H1 (cell line): ENCODE data around the gene PCDHA9. TPM values are rescaled to one million over a fixed set of nuclear protein-coding genes. Genes with fewer than 3 reads are reported as not detected.
A peak's percentile ranks its signal among the peaks of the same experiment; 100 is the strongest.

Experiments
- CTCF ChIA-PET: fragments of 300-600 bp; sonication (Branson Sonifier 250); formaldehyde crosslinking; loops from one replicate; lab custom pipeline; 2021; ENCODE audit not compliant: partially characterized antibody; lab: Charles Lee
- POLR2A ChIA-PET: fragments of 300-600 bp; sonication (Branson Sonifier 250); formaldehyde crosslinking; loops from one replicate; lab custom pipeline; 2021; ENCODE audit warnings: inconsistent platforms; ENCODE audit not compliant: partially characterized antibody; lab: Charles Lee
- DNase-seq, 2 experiments: peaks; one replicate each; pipeline versions ENCODE4 v3.0.0 to v3.0.0-alpha.2; 2010 to 2022; ENCODE audit warnings: low spot score in 2 of 2, low read depth in 1 of 2, mixed read lengths in 1 of 2
- FAIRE-seq: peaks from 2 replicates; lab custom pipeline; 2011; peaks lifted over from hg19 to GRCh38; lab: Jason Lieb, UNC
- H2AFZ ChIP-seq: 2 replicates; pipeline ENCODE4 v1.8.1; 2012; ENCODE audit warnings: low read length, inconsistent platforms
- H2AK5ac ChIP-seq: 2 replicates; pipeline ENCODE4 v1.6.1; 2013; ENCODE audit warnings: low read depth, low read length
- H2BK120ac ChIP-seq: replicated peaks from 2 replicates; pipeline ENCODE3; 2013; ENCODE audit warnings: low read depth, low read length, inconsistent platforms
- H2BK12ac ChIP-seq: 2 replicates; pipeline ENCODE4 v1.6.1; 2013; ENCODE audit warnings: low read depth, low read length
- H2BK15ac ChIP-seq: 2 replicates; pipeline ENCODE4 v1.6.1; 2013; ENCODE audit warnings: low read length
- H2BK20ac ChIP-seq: 2 replicates; pipeline ENCODE4 v1.6.1; 2013; ENCODE audit warnings: low read length
- H2BK5ac ChIP-seq: 2 replicates; pipeline ENCODE4 v1.6.1; 2013; ENCODE audit warnings: low read depth, low read length
- H3K14ac ChIP-seq: 2 replicates; pipeline ENCODE4 v1.6.1; 2013; ENCODE audit warnings: inconsistent platforms; ENCODE audit not compliant: insufficient read length
- H3K18ac ChIP-seq: 2 replicates; pipeline ENCODE4 v1.6.1; 2013; ENCODE audit warnings: low read length; ENCODE audit errors: extremely low read depth
- H3K23ac ChIP-seq: 2 replicates; pipeline ENCODE4 v1.6.1; 2013; ENCODE audit warnings: inconsistent platforms; ENCODE audit not compliant: insufficient read length
- H3K23me2 ChIP-seq: 2 replicates; pipeline ENCODE4 v1.6.1; 2013; ENCODE audit warnings: low read depth, low read length
- H3K27ac ChIP-seq: 2 replicates; pipeline ENCODE4 v1.6.1; 2011; ENCODE audit warnings: low read depth, low read length, inconsistent platforms
- H3K27me3 ChIP-seq, 4 experiments: replicated peaks in 1 of 4; 1 replicate in 1 of 4; 2 replicates in 3 of 4; pipeline versions ENCODE4 v1.6.1 to v1.8.1; 2011 to 2013; ENCODE audit warnings: low read length in 3 of 4, mild to moderate bottlenecking in 3 of 4, inconsistent platforms in 2 of 4, mixed read lengths in 2 of 4, moderate library complexity in 1 of 4; ENCODE audit not compliant: control insufficient read depth in 3 of 4, insufficient read depth in 3 of 4; ENCODE audit errors: extremely low read depth in 1 of 4
- H3K36me3 ChIP-seq, 4 experiments: 2 replicates each; pipeline versions ENCODE4 v1.6.1 to v1.8.1; 2011 to 2013; ENCODE audit warnings: mild to moderate bottlenecking in 4 of 4, low read length in 3 of 4, moderate library complexity in 2 of 4, control low read depth in 1 of 4, inconsistent platforms in 1 of 4; ENCODE audit not compliant: insufficient read depth in 4 of 4, control insufficient read depth in 2 of 4
- H3K4ac ChIP-seq: replicated peaks from 2 replicates; pipeline ENCODE3; 2013; ENCODE audit warnings: low read length, low read depth, mixed read lengths, inconsistent platforms; ENCODE audit not compliant: insufficient read length
- H3K4me1 ChIP-seq, 4 experiments: replicated peaks in 1 of 4; 1 replicate in 1 of 4; 2 replicates in 3 of 4; pipeline versions ENCODE4 v1.6.1 to v1.8.1; 2011 to 2013; ENCODE audit warnings: low read length in 3 of 4, inconsistent platforms in 2 of 4, mixed read lengths in 1 of 4; ENCODE audit not compliant: insufficient read depth in 4 of 4, control insufficient read depth in 3 of 4
- H3K4me2 ChIP-seq, 2 experiments: 2 replicates each; pipeline versions ENCODE4 v1.6.1 to v1.8.1; 2011 to 2013; ENCODE audit warnings: low read depth in 2 of 2, low read length in 2 of 2, control low read depth in 1 of 2, inconsistent platforms in 1 of 2, mild to moderate bottlenecking in 1 of 2; ENCODE audit not compliant: insufficient read depth in 1 of 2
- H3K4me3 ChIP-seq, 4 experiments: fragments of 200-600, 300-600 bp in 1 of 4; sonication (generic), shearing (Covaris generic), sonication (Bioruptor Twin) in 1 of 4; 2 replicates each; pipeline versions ENCODE4 v1.5.1 to v1.8.1; 2011 to 2016; ENCODE audit warnings: low read length in 4 of 4, low read depth in 3 of 4, control low read depth in 2 of 4, inconsistent platforms in 2 of 4, mild to moderate bottlenecking in 2 of 4, mixed read lengths in 1 of 4, moderate library complexity in 1 of 4; ENCODE audit not compliant: insufficient read depth in 2 of 4; ENCODE audit errors: extremely low read depth in 1 of 4
- H3K56ac ChIP-seq: replicated peaks from 2 replicates; pipeline ENCODE3; 2013; ENCODE audit warnings: low read depth, mild to moderate bottlenecking, mixed read lengths, low read length, inconsistent platforms; ENCODE audit not compliant: insufficient read length
- H3K79me1 ChIP-seq: 2 replicates; pipeline ENCODE4 v1.6.1; 2013; ENCODE audit warnings: low read depth, low read length, control low read depth
- H3K79me2 ChIP-seq, 2 experiments: 2 replicates each; pipeline versions ENCODE4 v1.6.1 to v1.8.1; 2012 to 2013; ENCODE audit warnings: low read length in 2 of 2, mild to moderate bottlenecking in 2 of 2, inconsistent platforms in 1 of 2; ENCODE audit not compliant: insufficient read depth in 2 of 2, control insufficient read depth in 1 of 2
- H3K9ac ChIP-seq, 4 experiments: replicated peaks in 1 of 4; 1 replicate in 1 of 4; 2 replicates in 3 of 4; pipeline versions ENCODE4 v1.6.1 to v1.8.1; 2011 to 2013; ENCODE audit warnings: low read depth in 3 of 4, low read length in 3 of 4, control low read depth in 2 of 4, mild to moderate bottlenecking in 2 of 4, moderate library complexity in 2 of 4, inconsistent platforms in 1 of 4; ENCODE audit errors: extremely low read depth in 1 of 4
- H3K9me3 ChIP-seq, 2 experiments: 2 replicates each; pipeline versions ENCODE4 v1.6.1 to v1.8.1; 2012 to 2013; ENCODE audit warnings: mild to moderate bottlenecking in 2 of 2, moderate library complexity in 2 of 2, control low read depth in 1 of 2, inconsistent platforms in 1 of 2, low read depth in 1 of 2, low read length in 1 of 2, mixed read lengths in 1 of 2; ENCODE audit not compliant: insufficient read depth in 2 of 2
- H4K20me1 ChIP-seq, 2 experiments: replicated peaks in 1 of 2; 2 replicates each; pipeline versions ENCODE3 to v1.8.1; 2011 to 2013; ENCODE audit warnings: inconsistent platforms in 2 of 2, low read length in 2 of 2, mild to moderate bottlenecking in 1 of 2; ENCODE audit not compliant: insufficient read depth in 2 of 2, control insufficient read depth in 1 of 2
- H4K5ac ChIP-seq: 2 replicates; pipeline ENCODE4 v1.6.1; 2013; ENCODE audit warnings: low read length, low read depth, mixed read lengths, inconsistent platforms; ENCODE audit not compliant: insufficient read length
- H4K8ac ChIP-seq: 2 replicates; pipeline ENCODE4 v1.8.0; 2013; ENCODE audit warnings: mild to moderate bottlenecking, moderate library complexity, low read length, inconsistent platforms; ENCODE audit not compliant: insufficient read depth; ENCODE audit errors: extremely low read depth
- H4K91ac ChIP-seq: replicated peaks from 2 replicates; pipeline ENCODE3; 2013; ENCODE audit warnings: low read length, mixed read lengths, inconsistent platforms; ENCODE audit not compliant: insufficient read length
- PHF8 ChIP-seq: fragments of 200-600 bp; sonication (generic); conservative IDR thresholded peaks from 2 replicates; pipeline ENCODE4 v1.7.1; 2012; ENCODE audit warnings: low read depth, mild to moderate bottlenecking, inconsistent platforms, low read length, moderate library complexity
- POLR2AphosphoS5 ChIP-seq: IDR thresholded peaks from 2 replicates; pipeline ENCODE4 v1.6.1; 2011; ENCODE audit warnings: low read depth, low read length
- RAD21 ChIP-seq, 2 experiments: IDR thresholded peaks in 1 of 2; conservative IDR thresholded peaks in 1 of 2; 2 replicates each; pipeline ENCODE4 v1.6.1; 2011; ENCODE audit warnings: low read depth in 2 of 2, low read length in 2 of 2, improper control_type of control experiment in 1 of 2, inconsistent platforms in 1 of 2, mild to moderate bottlenecking in 1 of 2, moderate library complexity in 1 of 2
- RFX5 ChIP-seq: IDR thresholded peaks from 2 replicates; pipeline ENCODE4 v1.6.1; 2011; ENCODE audit warnings: low read depth, low read length, improper control_type of control experiment, borderline replicate concordance
- SP2 ChIP-seq: IDR thresholded peaks from 2 replicates; pipeline ENCODE4 v1.6.1; 2012; ENCODE audit warnings: mild to moderate bottlenecking, low read length, inconsistent platforms
- YY1 ChIP-seq: IDR thresholded peaks from 2 replicates; pipeline ENCODE4 v1.6.1; 2011; ENCODE audit warnings: low read depth, mild to moderate bottlenecking, low read length
- WGBS, 2 experiments: shearing (Covaris generic) in 1 of 2; methylation state at CpG; one replicate each; pipeline versions ENCODE4 v1.1.6 to v1.1.7; 2013 to 2015; ENCODE audit warnings: low lambda C conversion rate in 2 of 2, mixed read lengths in 2 of 2, inconsistent platforms in 1 of 2, low coverage in 1 of 2, missing lambda C conversion rate in 1 of 2; ENCODE audit not compliant: insufficient replicate concordance in 2 of 2, insufficient coverage in 1 of 2, insufficient read length in 1 of 2; ENCODE audit errors: extremely low coverage in 1 of 2, missing lambda C conversion rate in 1 of 2; 5-methylcytosine and 5-hydroxymethylcytosine counted together
- polyA plus RNA-seq, 7 experiments: library from polyadenylated mRNA; depleted of rRNA in 3 of 7; stranded (reverse) in 5 of 7; unstranded in 2 of 7; fragments of >200 nt in 5 of 7; fragments of 200-250 nt in 2 of 7; gene quantifications; 1 replicate in 5 of 7; 2 replicates in 1 of 7; 4 replicates in 1 of 7; pipeline versions ENCODE4 v1.2.1 to v1.2.3, GENCODE V29; 2011 to 2013; ENCODE audit warnings: missing spikeins in 2 of 7, mixed read lengths in 2 of 7
- total RNA-seq: library from RNA; stranded (reverse); fragmentation: NEBNext Ultra II Directional; extraction: Animal tissue kit (Norgen Biotek cat#: 25700); gene quantifications from 2 replicates; pipeline ENCODE4 v1.2.1, GENCODE V29; 2021
- TF ChIP-seq, protein P1 (sequence below), 3 experiments: IDR thresholded peaks; 1 replicate in 2 of 3; 2 replicates in 1 of 3; pipeline versions ENCODE4 v1.5.1 to v1.6.1; 2011; ENCODE audit warnings: low read length in 3 of 3, mild to moderate bottlenecking in 3 of 3, inconsistent platforms in 2 of 3, low read depth in 1 of 3, moderate library complexity in 1 of 3; ENCODE audit not compliant: insufficient read depth in 1 of 3; ENCODE audit errors: control extremely low read depth in 1 of 3

Gene PCDHA9
- total and polyA plus RNA-seq, 2 of the 8 experiments (the other 6 are each of a cell fraction or from before 2014, with no cell fraction given) = 0.12 to 0.28 TPM

DNA sequence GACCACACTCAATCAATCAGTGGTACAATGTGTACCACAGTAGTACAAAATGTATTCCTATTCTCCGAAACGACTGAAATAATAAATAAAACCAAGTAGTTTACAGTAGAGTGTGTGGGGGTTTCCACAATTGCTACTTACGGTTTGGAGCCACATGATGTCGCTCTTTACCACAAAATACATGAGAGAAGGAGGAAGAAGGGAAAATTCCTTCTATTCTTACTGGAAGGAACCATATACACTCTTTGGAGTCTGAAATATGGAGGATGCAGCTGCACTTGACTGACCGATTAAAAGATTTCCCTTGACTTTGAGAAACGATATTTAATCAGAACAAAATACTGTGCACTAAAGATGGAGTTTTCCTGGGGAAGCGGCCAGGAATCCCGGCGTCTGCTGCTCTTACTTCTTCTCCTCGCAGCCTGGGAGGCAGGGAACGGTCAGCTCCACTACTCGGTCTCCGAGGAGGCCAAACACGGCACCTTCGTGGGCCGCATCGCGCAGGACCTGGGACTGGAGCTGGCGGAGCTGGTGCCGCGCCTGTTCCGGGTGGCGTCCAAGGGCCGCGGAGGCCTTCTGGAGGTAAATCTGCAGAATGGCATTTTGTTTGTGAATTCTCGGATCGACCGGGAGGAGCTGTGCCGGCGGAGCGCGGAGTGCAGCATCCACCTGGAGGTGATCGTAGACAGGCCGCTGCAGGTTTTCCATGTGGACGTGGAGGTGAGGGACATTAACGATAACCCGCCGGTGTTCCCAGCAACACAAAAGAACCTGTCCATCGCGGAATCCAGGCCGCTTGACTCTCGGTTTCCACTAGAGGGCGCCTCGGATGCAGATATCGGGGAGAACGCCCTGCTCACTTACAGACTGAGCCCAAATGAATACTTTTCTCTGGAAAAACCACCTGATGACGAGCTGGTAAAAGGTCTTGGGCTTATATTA is 41.1 kb upstream of the PCDHA9 start, which contains the start of gene PCDHA4:
Gene PCDHA4, plus strand, starts transcription at position 235 of the 942 bp plus-strand sequence.
- H3K4me3 ChIP-seq = peak within 1 kb of the TSS; percentile 80 to 88 (median 85)
- H4K8ac ChIP-seq = no peak within 1 kb of the TSS
- H3K56ac ChIP-seq = no peak within 1 kb of the TSS
- H2BK20ac ChIP-seq = no peak within 1 kb of the TSS
- no peak within 1 kb of the TSS for H3K23ac ChIP-seq
- no peak within 1 kb of the TSS for H4K91ac ChIP-seq
- H2AFZ ChIP-seq = peak within 1 kb of the TSS; percentile 95
- 5% methylated on average over 36 of the region's 47 CpGs; no CpG with 5 or more reads in 1 of the 2 experiments for WGBS, 2 experiments
- H3K27ac ChIP-seq = peak within 1 kb of the TSS; percentile 31; the same call in 1 of the 2 replicates
- H2BK120ac ChIP-seq = no peak within 1 kb of the TSS
- POLR2A ChIA-PET = interaction anchor here (0.6 to 2.1 kb wide), 8 partner anchors 10 to 233 kb away, joined by 3 to 8 read pairs (median 3); partner anchors contain the start of genes PCDHA1, PCDHA2 and PCDHA6
- H2BK12ac ChIP-seq = no peak within 1 kb of the TSS
- H3K9me3 ChIP-seq = peaks cover 0 to 13% of the 10 kb centered on the region in 2 experiments; a peak in 2 of 4 replicates
- FAIRE-seq (peak; percentile 93), DNase-seq (peak in 1 of 2 experiments; percentile 94)
- H3K4me2 ChIP-seq = peak within 1 kb of the TSS; percentile 55 to 59
- no peaks in the 10 kb centered on the region for H3K27me3 ChIP-seq
- peaks cover 0 to 12% (median 0%) of the 10 kb centered on the region in 4 experiments; a peak in 3 of 8 replicates for H3K36me3 ChIP-seq
- peak within 1 kb of the TSS; percentile 28 for H4K5ac ChIP-seq
- H3K14ac ChIP-seq = no peak within 1 kb of the TSS
- H4K20me1 ChIP-seq = no peaks in the 10 kb centered on the region
- no peak within 1 kb of the TSS for H3K4ac ChIP-seq
- CTCF ChIA-PET = interaction anchor here (0.6 to 5.5 kb wide), 49 partner anchors 9 to 757 kb away, joined by 3 to 59 read pairs (median 4); partner anchors contain the start of genes PCDHA1, PCDHA10, PCDHA11 and PCDHA12
- no peaks in the 10 kb centered on the region for H3K79me2 ChIP-seq
- H2AK5ac ChIP-seq = no peak within 1 kb of the TSS
- no peaks in the 10 kb centered on the region for H3K79me1 ChIP-seq
- no peak within 1 kb of the TSS for H2BK5ac ChIP-seq
- H3K4me1 ChIP-seq = no peaks in the 10 kb centered on the region
- peak within 1 kb of the TSS; percentile 81 for H3K18ac ChIP-seq
- peak within 1 kb of the TSS; percentile 75 to 90 (median 84) for H3K9ac ChIP-seq
- H2BK15ac ChIP-seq = no peak within 1 kb of the TSS
- H3K23me2 ChIP-seq = no peaks in the 10 kb centered on the region
- peak; percentile 17; the same call in 1 of the 2 replicates for TF ChIP-seq YY1
- peak; percentile 56; the same call in 1 of the 2 replicates for TF ChIP-seq POLR2AphosphoS5
- no peak for TF ChIP-seq RFX5
- TF ChIP-seq PHF8 = peak; percentile 66
- no peak for TF ChIP-seq SP2
- peak; percentile 75 to 76 for TF ChIP-seq RAD21 (IDR thresholded peaks at IDR 0.05 in 1 of 2, conservative IDR thresholded peaks at IDR 0.05 in 1 of 2; ENCODE audit: low read depth in 2 of 2, low read length in 2 of 2)
- TF ChIP-seq, protein P1, sequence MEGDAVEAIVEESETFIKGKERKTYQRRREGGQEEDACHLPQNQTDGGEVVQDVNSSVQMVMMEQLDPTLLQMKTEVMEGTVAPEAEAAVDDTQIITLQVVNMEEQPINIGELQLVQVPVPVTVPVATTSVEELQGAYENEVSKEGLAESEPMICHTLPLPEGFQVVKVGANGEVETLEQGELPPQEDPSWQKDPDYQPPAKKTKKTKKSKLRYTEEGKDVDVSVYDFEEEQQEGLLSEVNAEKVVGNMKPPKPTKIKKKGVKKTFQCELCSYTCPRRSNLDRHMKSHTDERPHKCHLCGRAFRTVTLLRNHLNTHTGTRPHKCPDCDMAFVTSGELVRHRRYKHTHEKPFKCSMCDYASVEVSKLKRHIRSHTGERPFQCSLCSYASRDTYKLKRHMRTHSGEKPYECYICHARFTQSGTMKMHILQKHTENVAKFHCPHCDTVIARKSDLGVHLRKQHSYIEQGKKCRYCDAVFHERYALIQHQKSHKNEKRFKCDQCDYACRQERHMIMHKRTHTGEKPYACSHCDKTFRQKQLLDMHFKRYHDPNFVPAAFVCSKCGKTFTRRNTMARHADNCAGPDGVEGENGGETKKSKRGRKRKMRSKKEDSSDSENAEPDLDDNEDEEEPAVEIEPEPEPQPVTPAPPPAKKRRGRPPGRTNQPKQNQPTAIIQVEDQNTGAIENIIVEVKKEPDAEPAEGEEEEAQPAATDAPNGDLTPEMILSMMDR (IDR thresholded peaks at IDR 0.05; ENCODE audit: control extremely low read depth in 1 of 3, insufficient read depth in 1 of 3, low read depth in 1 of 3, low read length in 3 of 3) = peak; percentile 75 to 81 (median 81)
